K562 (cell line): ENCODE results near the gene TAS2R5. TPM values are rescaled to one million over a fixed set of nuclear protein-coding genes. Genes with fewer than 3 reads are reported as not detected.

Source experiments
- ARNT ChIP-seq, 2 experiments: fragments of 450-650 bp; IDR thresholded peaks; 2 replicates each; pipeline ENCODE4 v1.6.1; 2016; ENCODE audit warnings: mild to moderate bottlenecking in 1 of 2
- DACH1 ChIP-seq: fragments of 450-650 bp; IDR thresholded peaks from 2 replicates; pipeline ENCODE4 v1.6.1; 2018; ENCODE audit not compliant: partially characterized antibody
- FOXM1 ChIP-seq, 2 experiments: fragments of 450-650 bp in 1 of 2; sonication (generic) in 1 of 2; formaldehyde crosslinking in 1 of 2; IDR thresholded peaks; 2 replicates each; pipeline versions ENCODE4 v1.6.1 to v1.9.0; 2017 to 2022; ENCODE audit warnings: low read depth in 2 of 2, mild to moderate bottlenecking in 2 of 2, missing genetic modification reagents in 1 of 2, moderate library complexity in 1 of 2
- JUND ChIP-seq, 2 experiments: IDR thresholded peaks; 2 replicates in 1 of 2; 3 replicates in 1 of 2; pipeline ENCODE4 v1.6.1; 2011; ENCODE audit warnings: borderline replicate concordance in 2 of 2, low read depth in 2 of 2, low read length in 2 of 2, improper control_type of control experiment in 1 of 2, missing biosample characterization in 1 of 2, missing genetic modification characterization in 1 of 2, missing genetic modification reagents in 1 of 2
- KDM5B ChIP-seq: fragments of 200-600 bp; sonication (generic); IDR thresholded peaks from 2 replicates; pipeline ENCODE4 v1.6.1; 2012; ENCODE audit warnings: low read depth, mild to moderate bottlenecking, moderate library complexity, low read length, control low read depth, inconsistent platforms; ENCODE audit not compliant: insufficient replicate concordance
- KLF6 ChIP-seq: fragments of 250-450 bp; sonication (Bioruptor Pico); IDR thresholded peaks from 2 replicates; pipeline ENCODE4 v1.4.0; 2020; ENCODE audit warnings: mild to moderate bottlenecking, moderate library complexity, borderline replicate concordance
- LCOR ChIP-seq: sonication (generic); formaldehyde crosslinking; IDR thresholded peaks from 2 replicates; pipeline ENCODE4 v1.8.0; 2022; ENCODE audit warnings: mild to moderate bottlenecking, missing genetic modification reagents
- PRPF4 ChIP-seq: fragments of 200-400 bp; formaldehyde crosslinking; IDR thresholded peaks from one replicate; pipeline ENCODE4 v1.6.1; 2017; ENCODE audit warnings: low read length, low read depth, mild to moderate bottlenecking; ENCODE audit not compliant: insufficient read depth, poor library complexity, severe bottlenecking
- PTBP1 ChIP-seq: fragments of 200-400 bp; formaldehyde crosslinking; IDR thresholded peaks from 2 replicates; pipeline ENCODE4 v1.6.1; 2017; ENCODE audit warnings: low read depth, low read length
- RAD21 ChIP-seq, 2 experiments: fragments of 250-450 bp in 1 of 2; fragments of 450-650 bp in 1 of 2; sonication (Bioruptor Pico) in 1 of 2; formaldehyde crosslinking in 1 of 2; IDR thresholded peaks in 1 of 2; conservative IDR thresholded peaks in 1 of 2; 2 replicates each; pipeline versions ENCODE4 v1.4.0 to v1.8.0; 2020 to 2022; ENCODE audit warnings: mild to moderate bottlenecking in 2 of 2, moderate library complexity in 1 of 2
- RBM25 ChIP-seq: fragments of 200-400 bp; formaldehyde crosslinking; IDR thresholded peaks from 2 replicates; pipeline ENCODE4 v1.6.1; 2018; ENCODE audit warnings: low read length, low read depth, moderate library complexity; ENCODE audit not compliant: severe bottlenecking
- SFPQ ChIP-seq: fragments of 200-400 bp; formaldehyde crosslinking; IDR thresholded peaks from 2 replicates; pipeline ENCODE4 v1.6.1; 2017; ENCODE audit warnings: mild to moderate bottlenecking, low read depth, low read length, moderate library complexity
- YY1 ChIP-seq, 3 experiments: IDR thresholded peaks; 2 replicates each; pipeline ENCODE4 v1.6.1; 2011; ENCODE audit warnings: low read length in 2 of 3, mild to moderate bottlenecking in 2 of 3, moderate library complexity in 2 of 3, borderline replicate concordance in 1 of 3, control low read depth in 1 of 3, low read depth in 1 of 3; ENCODE audit not compliant: insufficient read depth in 3 of 3, insufficient replicate concordance in 2 of 3, control insufficient read depth in 1 of 3, insufficient read length in 1 of 3; ENCODE audit errors: extremely low read depth in 1 of 3
- ZBTB2 ChIP-seq: fragments of 450-650 bp; IDR thresholded peaks from 2 replicates; pipeline ENCODE4 v1.6.1; 2016; ENCODE audit warnings: antibody characterized with exemption
- ZNF253 ChIP-seq: fragments of 250-450 bp; sonication (Bioruptor Pico); conservative IDR thresholded peaks from 2 replicates; pipeline ENCODE4 v1.6.1; 2021; ENCODE audit warnings: mild to moderate bottlenecking
- ZNF696 ChIP-seq: fragments of 250-450 bp; sonication (Bioruptor Pico); conservative IDR thresholded peaks from 2 replicates; pipeline ENCODE4 v1.4.0; 2020; ENCODE audit warnings: mild to moderate bottlenecking, moderate library complexity
- ZSCAN32 ChIP-seq: fragments of 450-650 bp; formaldehyde crosslinking; IDR thresholded peaks from 2 replicates; pipeline ENCODE4 v1.4.0; 2020; ENCODE audit warnings: mild to moderate bottlenecking, moderate library complexity
- polyA plus RNA-seq, 8 experiments: library from polyadenylated mRNA; depleted of rRNA in 4 of 8; stranded (reverse) in 5 of 8; unstranded in 3 of 8; fragments of >200 nt; fragmentation: Nextera tagmentation in 2 of 8; fragmentation: Illumina TruSeq in 1 of 8; extraction: Ambion mirVana in 2 of 8; extraction: Trizol in 1 of 8; gene quantifications; 2 replicates each; pipeline versions ENCODE4 v1.2.1 to v1.2.3, GENCODE V29; 2011 to 2014; ENCODE audit warnings: inconsistent platforms in 1 of 8, missing spikeins in 1 of 8
- total RNA-seq, 7 experiments: library from RNA; depleted of rRNA in 6 of 7; stranded (reverse); fragments of >200 nt in 6 of 7; fragmentation: Illumina TruSeq in 2 of 7; extraction: Trizol in 2 of 7; gene quantifications; 2 replicates each; pipeline versions ENCODE4 v1.2.1 to v1.2.3, GENCODE V29; 2011 to 2021; ENCODE audit warnings: low replicate concordance in 1 of 7
- TF ChIP-seq, protein P1 (sequence below): IDR thresholded peaks from 2 replicates; pipeline ENCODE4 v1.6.1; 2012; ENCODE audit warnings: low read depth, low read length, improper control_type of control experiment, borderline replicate concordance

TAS2R5 gene
- total and polyA plus RNA-seq, 9 of the 15 experiments (the other 6 are each of a cell fraction or from before 2014, with no cell fraction given): 0.35 to 4.5 (median 1.4) TPM

DNA sequence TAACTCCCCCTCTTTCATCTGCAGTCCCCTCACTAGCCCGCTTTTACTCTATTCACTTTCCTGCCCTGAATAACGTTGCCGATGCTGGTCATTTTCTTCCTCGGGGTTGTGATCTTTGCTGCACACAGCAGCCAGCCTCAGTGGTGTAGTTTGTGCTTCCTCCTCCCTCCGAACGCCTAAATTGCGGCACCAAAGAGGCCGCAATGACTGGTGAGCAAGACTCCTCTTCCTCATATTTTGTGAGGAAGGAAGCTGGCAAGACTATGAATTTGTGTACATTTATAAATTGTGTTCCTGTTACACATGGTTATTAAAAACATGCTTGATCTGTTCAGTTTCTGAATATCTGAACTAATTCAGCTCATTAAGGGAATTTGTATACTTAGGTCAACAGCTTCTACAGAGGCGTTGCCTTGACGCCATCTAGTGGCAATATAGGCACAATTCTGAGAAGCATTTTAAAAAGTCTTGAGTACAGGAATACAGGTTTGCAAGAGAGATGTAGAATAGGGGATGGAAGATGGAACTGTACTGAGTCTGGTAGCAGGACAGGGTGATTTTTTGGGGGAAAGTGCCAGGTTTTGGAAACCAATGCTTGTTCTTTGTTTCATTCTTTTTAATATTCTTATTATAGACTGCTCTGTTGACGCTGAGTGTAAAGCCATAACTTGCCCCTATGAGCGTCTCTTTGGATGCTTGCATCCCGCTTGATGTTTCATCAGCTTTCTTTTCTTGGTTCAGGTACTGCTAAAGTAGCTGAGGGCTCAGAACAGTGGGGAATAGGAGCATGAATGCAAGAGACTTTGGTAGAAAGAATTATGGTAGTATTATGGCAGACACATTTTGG is 4.1 kb upstream of the TAS2R5 start (continued):
- TF ChIP-seq KLF6 (no peak), PRPF4 (no peak), ARNT (IDR thresholded peaks at IDR 0.05) (no peak), KDM5B (no peak), SFPQ (no peak), JUND (IDR thresholded peaks at IDR 0.05; ENCODE audit: borderline replicate concordance, low read depth, low read length) (no peak), JUND (tag; IDR thresholded peaks at IDR 0.05; ENCODE audit: borderline replicate concordance, low read depth, low read length) (no peak), FOXM1 (IDR thresholded peaks at IDR 0.05; ENCODE audit: low read depth) (no peak), FOXM1 (CRISPR knock-in tag; IDR thresholded peaks at IDR 0.05; ENCODE audit: low read depth) (no peak), RAD21 (CRISPR knock-in tag; conservative IDR thresholded peaks at IDR 0.05 in 1 of 2, IDR thresholded peaks at IDR 0.05 in 1 of 2) (peak in 1 of 2 experiments; percentile 73; a peak in 3 of 4 replicates), LCOR (no peak), YY1 (IDR thresholded peaks at IDR 0.05; ENCODE audit: borderline replicate concordance in 1 of 3, control insufficient read depth in 1 of 3, extremely low read depth in 1 of 3, insufficient read depth in 3 of 3, insufficient read length in 1 of 3, insufficient replicate concordance in 2 of 3, low read depth in 1 of 3, low read length in 2 of 3) (no peak), ZSCAN32 (CRISPR knock-in tag) (no peak), ZNF253 (no peak), PTBP1 (no peak), ZBTB2 (no peak), RBM25 (no peak), DACH1 (peak; percentile 12), ZNF696 (CRISPR knock-in tag) (no peak)
- TF ChIP-seq, protein P1, sequence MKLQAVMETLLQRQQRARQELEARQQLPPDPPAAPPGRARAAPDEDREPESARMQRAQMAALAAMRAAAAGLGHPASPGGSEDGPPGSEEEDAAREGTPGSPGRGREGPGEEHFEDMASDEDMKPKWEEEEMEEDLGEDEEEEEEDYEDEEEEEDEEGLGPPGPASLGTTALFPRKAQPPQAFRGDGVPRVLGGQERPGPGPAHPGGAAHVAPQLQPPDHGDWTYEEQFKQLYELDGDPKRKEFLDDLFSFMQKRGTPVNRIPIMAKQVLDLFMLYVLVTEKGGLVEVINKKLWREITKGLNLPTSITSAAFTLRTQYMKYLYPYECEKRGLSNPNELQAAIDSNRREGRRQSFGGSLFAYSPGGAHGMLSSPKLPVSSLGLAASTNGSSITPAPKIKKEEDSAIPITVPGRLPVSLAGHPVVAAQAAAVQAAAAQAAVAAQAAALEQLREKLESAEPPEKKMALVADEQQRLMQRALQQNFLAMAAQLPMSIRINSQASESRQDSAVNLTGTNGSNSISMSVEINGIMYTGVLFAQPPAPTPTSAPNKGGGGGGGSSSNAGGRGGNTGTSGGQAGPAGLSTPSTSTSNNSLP: no peak
